ENCODE data around the gene CITED4. TPM values are rescaled to one million over a fixed set of nuclear protein-coding genes. Genes with fewer than 3 reads are reported as not detected.

The CITED4 gene
- total and polyA plus RNA-seq, 9 of the 15 experiments (the other 6 are each of a cell fraction or from before 2014, with no cell fraction given), result 0.11 to 1.2 (median 0.17) TPM; not detected in 2

DNA sequence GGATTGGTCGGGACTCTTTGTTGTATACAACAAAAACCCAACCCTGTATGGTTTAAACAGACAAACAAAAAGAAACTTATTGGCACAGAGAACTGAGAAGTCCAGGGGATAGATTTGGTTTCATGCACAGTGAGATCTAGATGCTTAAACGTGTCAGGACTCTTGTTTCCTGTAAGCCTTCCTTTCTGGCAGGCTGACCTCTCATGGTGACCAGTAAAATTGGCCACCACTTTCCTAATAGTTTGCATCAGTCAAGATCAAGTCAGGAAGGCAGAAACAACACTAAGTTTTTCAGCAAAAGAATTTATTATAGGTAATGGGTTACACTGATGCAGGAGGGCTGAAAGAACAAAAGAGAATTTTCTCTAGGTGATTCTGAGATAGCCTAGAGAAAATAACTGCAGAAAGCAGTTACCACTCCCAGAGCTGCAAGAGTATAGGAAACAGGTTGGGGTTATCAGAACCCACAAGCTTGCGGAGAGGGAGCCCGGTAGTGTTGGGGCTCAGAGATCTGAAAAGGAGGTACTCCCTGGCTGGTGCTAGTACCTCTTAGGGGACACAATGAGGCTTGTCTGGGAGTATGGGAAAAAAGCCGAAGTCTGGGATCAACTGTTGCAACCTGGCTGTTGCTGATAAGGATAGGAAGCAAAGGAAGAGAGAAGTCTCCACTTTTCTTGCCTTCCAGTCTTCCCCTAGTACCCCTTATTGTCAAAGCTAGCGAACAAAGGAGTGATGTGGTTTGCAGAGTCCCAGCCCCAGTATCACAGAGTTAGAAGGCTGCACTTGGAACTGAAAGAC, 21.4 kb downstream of the CITED4 start (continued):
- no peak for TF ChIP-seq TCF7L2 (IDR thresholded peaks at IDR 0.05; ENCODE audit: low read depth, low read length)
- TF ChIP-seq PHF20 (IDR thresholded peaks at IDR 0.05; ENCODE audit: partially characterized antibody), result no peak
- TF ChIP-seq L3MBTL2 (IDR thresholded peaks at IDR 0.05), result 0 out of 2 replicates have a peak, but pooled peaks have one; percentile 33
- TF ChIP-seq ETS2 (tag; IDR thresholded peaks at IDR 0.05; ENCODE audit: borderline replicate concordance, poor library complexity, severe bottlenecking), result no peak
- peak; percentile 61; the same call in 1 of the 2 replicates for TF ChIP-seq ZNF263 (CRISPR knock-in tag; IDR thresholded peaks at IDR 0.05; ENCODE audit: borderline replicate concordance)
- TF ChIP-seq ZNF324 (CRISPR knock-in tag; IDR thresholded peaks at IDR 0.05), result no peak
- TF ChIP-seq BACH1 (tag; IDR thresholded peaks at IDR 0.05), result no peak
- TF ChIP-seq, protein P1, sequence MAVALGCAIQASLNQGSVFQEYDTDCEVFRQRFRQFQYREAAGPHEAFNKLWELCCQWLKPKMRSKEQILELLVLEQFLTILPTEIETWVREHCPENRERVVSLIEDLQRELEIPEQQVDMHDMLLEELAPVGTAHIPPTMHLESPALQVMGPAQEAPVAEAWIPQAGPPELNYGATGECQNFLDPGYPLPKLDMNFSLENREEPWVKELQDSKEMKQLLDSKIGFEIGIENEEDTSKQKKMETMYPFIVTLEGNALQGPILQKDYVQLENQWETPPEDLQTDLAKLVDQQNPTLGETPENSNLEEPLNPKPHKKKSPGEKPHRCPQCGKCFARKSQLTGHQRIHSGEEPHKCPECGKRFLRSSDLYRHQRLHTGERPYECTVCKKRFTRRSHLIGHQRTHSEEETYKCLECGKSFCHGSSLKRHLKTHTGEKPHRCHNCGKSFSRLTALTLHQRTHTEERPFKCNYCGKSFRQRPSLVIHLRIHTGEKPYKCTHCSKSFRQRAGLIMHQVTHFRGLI (CRISPR knock-in tag; IDR thresholded peaks at IDR 0.05), result no peak
- TF ChIP-seq ZNF551 (CRISPR knock-in tag; IDR thresholded peaks at IDR 0.05), result no peak
- no peak for TF ChIP-seq SIN3B (IDR thresholded peaks at IDR 0.05; ENCODE audit: low read depth)
- no peak for TF ChIP-seq RNF2 (IDR thresholded peaks at IDR 0.05)
- TF ChIP-seq ZNF12 (CRISPR knock-in tag; IDR thresholded peaks at IDR 0.05), result no peak
- TF ChIP-seq, protein P2, sequence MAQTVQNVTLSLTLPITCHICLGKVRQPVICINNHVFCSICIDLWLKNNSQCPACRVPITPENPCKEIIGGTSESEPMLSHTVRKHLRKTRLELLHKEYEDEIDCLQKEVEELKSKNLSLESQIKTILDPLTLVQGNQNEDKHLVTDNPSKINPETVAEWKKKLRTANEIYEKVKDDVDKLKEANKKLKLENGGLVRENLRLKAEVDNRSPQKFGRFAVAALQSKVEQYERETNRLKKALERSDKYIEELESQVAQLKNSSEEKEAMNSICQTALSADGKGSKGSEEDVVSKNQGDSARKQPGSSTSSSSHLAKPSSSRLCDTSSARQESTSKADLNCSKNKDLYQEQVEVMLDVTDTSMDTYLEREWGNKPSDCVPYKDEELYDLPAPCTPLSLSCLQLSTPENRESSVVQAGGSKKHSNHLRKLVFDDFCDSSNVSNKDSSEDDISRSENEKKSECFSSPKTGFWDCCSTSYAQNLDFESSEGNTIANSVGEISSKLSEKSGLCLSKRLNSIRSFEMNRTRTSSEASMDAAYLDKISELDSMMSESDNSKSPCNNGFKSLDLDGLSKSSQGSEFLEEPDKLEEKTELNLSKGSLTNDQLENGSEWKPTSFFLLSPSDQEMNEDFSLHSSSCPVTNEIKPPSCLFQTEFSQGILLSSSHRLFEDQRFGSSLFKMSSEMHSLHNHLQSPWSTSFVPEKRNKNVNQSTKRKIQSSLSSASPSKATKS (CRISPR knock-in tag; IDR thresholded peaks at IDR 0.05), result no peak
- TF ChIP-seq, protein P3, sequence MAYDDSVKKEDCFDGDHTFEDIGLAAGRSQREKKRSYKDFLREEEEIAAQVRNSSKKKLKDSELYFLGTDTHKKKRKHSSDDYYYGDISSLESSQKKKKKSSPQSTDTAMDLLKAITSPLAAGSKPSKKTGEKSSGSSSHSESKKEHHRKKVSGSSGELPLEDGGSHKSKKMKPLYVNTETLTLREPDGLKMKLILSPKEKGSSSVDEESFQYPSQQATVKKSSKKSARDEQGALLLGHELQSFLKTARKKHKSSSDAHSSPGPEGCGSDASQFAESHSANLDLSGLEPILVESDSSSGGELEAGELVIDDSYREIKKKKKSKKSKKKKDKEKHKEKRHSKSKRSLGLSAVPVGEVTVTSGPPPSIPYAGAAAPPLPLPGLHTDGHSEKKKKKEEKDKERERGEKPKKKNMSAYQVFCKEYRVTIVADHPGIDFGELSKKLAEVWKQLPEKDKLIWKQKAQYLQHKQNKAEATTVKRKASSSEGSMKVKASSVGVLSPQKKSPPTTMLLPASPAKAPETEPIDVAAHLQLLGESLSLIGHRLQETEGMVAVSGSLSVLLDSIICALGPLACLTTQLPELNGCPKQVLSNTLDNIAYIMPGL (CRISPR knock-in tag; IDR thresholded peaks at IDR 0.05), result no peak
- no peak for TF ChIP-seq PTRF (tag; IDR thresholded peaks at IDR 0.05)
- no peak for TF ChIP-seq SIN3A (IDR thresholded peaks at IDR 0.05; ENCODE audit: borderline replicate concordance in 2 of 2, control insufficient read depth in 1 of 2, low read depth in 2 of 2, low read length in 2 of 2)
- TF ChIP-seq, protein P4, sequence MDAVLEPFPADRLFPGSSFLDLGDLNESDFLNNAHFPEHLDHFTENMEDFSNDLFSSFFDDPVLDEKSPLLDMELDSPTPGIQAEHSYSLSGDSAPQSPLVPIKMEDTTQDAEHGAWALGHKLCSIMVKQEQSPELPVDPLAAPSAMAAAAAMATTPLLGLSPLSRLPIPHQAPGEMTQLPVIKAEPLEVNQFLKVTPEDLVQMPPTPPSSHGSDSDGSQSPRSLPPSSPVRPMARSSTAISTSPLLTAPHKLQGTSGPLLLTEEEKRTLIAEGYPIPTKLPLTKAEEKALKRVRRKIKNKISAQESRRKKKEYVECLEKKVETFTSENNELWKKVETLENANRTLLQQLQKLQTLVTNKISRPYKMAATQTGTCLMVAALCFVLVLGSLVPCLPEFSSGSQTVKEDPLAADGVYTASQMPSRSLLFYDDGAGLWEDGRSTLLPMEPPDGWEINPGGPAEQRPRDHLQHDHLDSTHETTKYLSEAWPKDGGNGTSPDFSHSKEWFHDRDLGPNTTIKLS (IDR thresholded peaks at IDR 0.05; ENCODE audit: borderline replicate concordance, low read depth), result 0 out of 2 replicates have a peak, but pooled peaks have one; percentile 45
- no peak for TF ChIP-seq PHF21A (IDR thresholded peaks at IDR 0.05; ENCODE audit: borderline replicate concordance, low read depth)
- TF ChIP-seq CBX2 (IDR thresholded peaks at IDR 0.05; ENCODE audit: insufficient read depth, low read length, poor library complexity, severe bottlenecking), result no peak

All from K562 (cell line).